M059J (cell line): ENCODE results near the gene CYSRT1. TPM values are rescaled to one million over a fixed set of nuclear protein-coding genes. Genes with fewer than 3 reads are reported as not detected.

Source experiments
- DNase-seq: peaks from one replicate; pipeline ENCODE4 v3.0.0-alpha.2; 2012; ENCODE audit warnings: low read depth
- total RNA-seq: library from RNA; depleted of rRNA; stranded (reverse); fragments of >200 nt; shearing (Covaris generic); gene quantifications from 2 replicates; pipeline ENCODE4 v1.2.3, GENCODE V29; 2014

CYSRT1 gene
- total RNA-seq, 1 experiment from 2014 or later = 1.0 TPM

DNA sequence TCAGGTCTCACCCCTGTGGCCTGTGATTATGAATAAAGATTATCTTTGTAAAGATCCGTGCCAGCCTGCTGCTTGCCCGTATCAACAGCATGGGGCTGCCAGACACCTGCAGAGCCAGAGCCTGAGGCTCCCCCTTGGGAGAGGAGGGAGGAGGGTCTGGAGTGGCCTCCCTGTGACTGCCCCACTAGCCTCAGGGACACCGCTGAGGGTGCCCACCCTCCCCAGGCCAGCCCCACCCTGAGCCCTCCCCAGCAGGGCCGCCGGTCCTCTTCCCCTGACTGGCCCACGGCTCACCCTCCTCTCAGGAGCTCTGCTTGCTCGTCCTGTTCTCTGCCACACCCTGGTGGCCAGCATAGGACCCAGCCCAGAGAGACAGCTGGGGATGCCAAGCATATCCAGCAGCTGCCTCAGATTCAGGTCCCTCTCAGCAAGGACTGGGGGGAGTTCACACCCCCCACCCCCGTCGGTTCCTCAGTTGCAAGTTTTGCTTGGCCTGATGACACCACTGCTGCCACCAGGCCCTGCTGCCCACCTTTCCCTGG lies 34.6 kb upstream of the CYSRT1 start:
- DNase-seq = no peak

DNA sequence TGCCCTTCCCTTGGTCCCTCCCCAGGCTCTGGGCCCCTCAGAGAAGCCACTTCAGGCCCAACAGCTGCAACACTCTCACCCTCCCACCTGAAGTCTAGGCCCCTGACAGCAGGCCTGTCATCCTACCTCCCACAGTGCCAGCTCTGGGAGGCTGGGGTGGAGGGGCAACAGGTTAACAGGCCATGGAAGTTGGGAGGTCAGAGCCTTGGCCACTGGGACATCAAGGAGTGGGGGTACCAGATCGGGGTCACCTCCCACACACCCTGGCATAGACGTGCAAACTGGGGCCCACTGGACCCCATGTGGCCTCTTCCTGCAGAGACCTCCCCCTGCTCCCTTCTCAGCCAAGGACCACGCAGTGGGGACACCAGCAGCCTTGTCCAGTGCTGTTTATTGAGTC lies 33.7 kb upstream of the CYSRT1 start:
- no peak for DNase-seq

DNA sequence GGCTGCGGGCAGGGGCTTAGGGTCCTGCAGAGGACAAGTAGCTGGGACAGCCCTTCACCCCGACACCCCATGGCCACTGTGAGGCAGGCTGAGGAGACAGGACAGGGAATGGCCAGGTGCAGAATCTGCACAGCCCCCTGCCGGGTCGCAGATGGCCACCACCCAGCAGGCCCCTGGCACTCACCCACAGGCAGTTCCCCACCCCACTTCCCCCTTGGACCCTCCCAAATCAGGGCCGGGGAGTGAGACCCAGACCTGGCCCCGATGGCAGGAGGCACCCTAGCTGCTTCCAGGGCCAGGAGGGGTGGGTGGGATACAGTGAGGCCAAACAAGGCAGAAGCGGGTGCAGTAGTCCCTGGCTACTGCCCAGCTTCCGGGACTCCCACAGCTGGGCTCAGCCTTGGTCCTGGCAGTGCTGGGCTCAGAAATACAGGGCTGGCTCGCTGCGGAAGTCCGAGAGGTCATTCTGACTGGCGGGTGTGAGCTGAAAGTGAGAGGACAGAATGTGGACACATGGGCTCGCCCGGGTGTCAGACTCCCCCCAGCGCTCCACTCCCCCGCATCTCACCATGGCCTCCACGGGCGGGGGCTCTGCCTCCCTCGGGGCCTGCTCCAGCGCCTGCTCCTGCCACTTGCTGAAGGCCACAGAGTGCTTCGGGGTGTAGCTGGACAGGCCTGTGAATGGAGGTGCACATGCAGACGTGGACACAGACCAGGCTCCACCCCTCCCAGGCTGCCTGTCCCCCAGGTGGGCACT lies 33.1 kb upstream of the CYSRT1 start:
- no peak for DNase-seq

DNA sequence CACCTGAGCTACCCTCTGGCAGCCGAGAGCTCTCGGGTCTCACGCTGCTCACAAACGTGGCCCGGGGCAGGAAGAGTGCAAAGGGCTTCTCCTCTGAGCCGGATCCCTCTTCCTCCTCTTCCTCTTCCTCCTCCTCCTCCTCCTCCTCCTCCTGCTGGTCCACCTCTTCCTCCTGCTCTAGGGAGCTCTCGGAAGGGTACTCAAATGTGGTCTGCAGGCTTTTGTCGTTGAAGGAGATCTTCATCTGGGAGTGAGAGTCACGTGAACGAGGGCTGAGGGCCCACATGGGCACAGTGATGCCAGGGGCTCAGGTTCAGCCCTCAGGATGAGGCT lies 32.6 kb upstream of the CYSRT1 start:
- DNase-seq = no peak

DNA sequence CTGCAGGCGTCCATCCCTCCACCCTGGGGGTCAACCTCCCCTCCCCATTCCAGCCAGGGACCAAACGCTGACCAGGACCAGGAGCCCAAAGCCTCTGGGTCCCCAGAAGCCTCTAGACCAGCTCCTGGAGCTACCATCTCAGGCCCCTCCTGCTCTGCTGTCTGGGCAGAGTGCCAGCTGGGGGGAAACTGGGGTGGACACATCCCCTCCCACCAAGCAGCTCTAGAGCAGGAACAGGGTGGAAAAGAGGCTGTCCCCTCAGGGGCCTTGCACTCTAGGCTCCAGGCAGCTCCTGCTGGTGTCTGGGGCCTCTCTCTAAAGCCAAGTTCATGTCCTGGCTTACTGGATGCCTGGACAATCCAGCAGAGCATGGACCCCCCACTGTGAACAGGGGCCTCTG lies 32.1 kb upstream of the CYSRT1 start:
- DNase-seq = no peak

DNA sequence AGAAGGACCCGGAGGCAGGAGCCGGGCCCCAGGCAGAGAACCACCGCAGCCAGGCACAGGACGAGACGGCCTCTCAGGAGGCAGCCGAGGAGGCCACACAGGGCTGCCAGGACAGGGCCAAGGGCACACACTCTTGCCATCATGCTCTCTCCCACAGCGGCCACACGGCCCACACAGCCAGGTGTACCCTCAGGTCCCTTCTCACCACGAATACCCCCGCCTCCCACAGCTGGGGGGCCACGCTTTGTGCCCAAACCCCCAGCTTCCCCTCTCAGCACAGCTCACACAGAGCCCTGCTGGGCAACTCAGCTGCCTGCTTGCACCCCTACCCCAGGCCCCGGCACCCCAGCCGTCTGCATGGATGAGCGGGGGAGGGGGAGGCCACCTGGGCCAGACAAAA lies 31.2 kb upstream of the CYSRT1 start:
- DNase-seq = no peak

- no peak for DNase-seq
These were observed 30.6 kb upstream of the CYSRT1 start for GRCh38 chr9:137194388-137194787.

GRCh38 chr9:137194909-137195308 lies 30.1 kb upstream of the CYSRT1 start:
- no peak for DNase-seq

- no peak for DNase-seq
These were observed 29.3 kb upstream of the CYSRT1 start for GRCh38 chr9:137195525-137196220.

- DNase-seq = peak; percentile 63
These were observed 26.7 kb upstream of the CYSRT1 start for GRCh38 chr9:137198051-137198901.

DNA sequence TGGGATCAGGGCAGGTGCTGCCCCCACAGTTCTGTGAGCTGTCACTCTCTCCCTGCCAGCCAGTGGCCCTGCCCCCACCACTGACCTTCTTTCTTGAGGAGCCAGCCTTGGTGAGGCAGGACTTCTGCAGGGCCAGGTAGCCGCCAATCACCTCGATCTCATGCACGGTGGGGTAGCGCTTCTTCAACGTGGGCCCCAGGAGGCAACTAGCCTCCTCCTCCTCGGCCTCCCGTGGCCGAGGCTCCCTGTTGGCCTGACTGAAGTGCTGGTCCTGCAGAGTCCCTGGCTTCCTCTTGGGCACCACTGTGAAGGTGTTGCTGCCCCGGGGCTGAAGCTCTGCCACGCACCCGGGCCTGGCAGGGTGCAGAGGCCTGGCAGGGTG lies 26.1 kb upstream of the CYSRT1 start:
- DNase-seq = no peak

- no peak for DNase-seq
These were observed 25.4 kb upstream of the CYSRT1 start for GRCh38 chr9:137199411-137200121.

GRCh38 chr9:137200311-137201204 lies 24.4 kb upstream of the CYSRT1 start, which contains the start of gene TPRN:
TSS of gene TPRN (minus strand) at chr9:137200741. CDS start at chr9:137200711, 30 bp downstream.
- peak; percentile 99 for DNase-seq

DNA sequence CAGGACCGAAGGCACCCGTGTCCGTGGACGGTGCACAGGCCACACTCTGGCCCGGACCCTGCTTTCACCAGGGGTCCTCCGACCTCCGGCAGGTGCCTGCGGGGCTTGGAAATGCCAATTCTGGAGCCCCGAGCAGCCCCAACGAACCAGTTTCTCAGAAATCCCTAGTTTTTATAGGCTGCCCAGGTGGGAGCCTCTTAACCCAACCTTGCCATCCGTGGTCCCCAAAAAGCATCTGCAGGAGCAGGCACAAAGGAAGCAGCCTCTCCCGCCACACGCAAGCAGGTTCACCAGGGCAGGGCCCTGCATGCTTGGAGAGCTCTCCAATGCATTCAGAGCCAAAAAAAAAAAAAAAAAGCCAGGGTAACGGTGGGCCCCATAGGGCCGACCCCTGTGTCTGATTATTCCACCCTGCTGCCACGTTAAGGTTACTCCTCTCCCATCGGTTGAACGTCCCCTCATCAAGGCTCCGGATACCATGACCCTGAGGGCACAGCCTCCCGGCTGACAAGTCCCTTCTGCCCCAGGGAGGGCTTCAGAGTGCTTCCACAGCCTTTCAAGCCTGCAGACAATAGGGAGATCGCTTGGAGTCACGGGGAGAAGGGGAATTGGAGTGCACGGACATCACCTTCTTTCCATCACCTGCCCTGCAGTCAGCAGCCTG lies 23.6 kb upstream of the CYSRT1 start:
- no peak for DNase-seq

GRCh38 chr9:137202966-137203365 lies 22.0 kb upstream of the CYSRT1 start:
- DNase-seq = no peak

- DNase-seq = no peak
These were observed 20.2 kb upstream of the CYSRT1 start for GRCh38 chr9:137204731-137205125.

GRCh38 chr9:137205126-137206069 lies 19.6 kb upstream of the CYSRT1 start, which contains the start of the genes NDOR1 and TMEM203:
TSS of gene NDOR1 (plus strand) at chr9:137205700. CDS start at chr9:137205778, 78 bp downstream.
TSS of gene TMEM203 (minus strand) at chr9:137205648. CDS start at chr9:137205414, 234 bp downstream.
- DNase-seq = peak; percentile 84

DNA sequence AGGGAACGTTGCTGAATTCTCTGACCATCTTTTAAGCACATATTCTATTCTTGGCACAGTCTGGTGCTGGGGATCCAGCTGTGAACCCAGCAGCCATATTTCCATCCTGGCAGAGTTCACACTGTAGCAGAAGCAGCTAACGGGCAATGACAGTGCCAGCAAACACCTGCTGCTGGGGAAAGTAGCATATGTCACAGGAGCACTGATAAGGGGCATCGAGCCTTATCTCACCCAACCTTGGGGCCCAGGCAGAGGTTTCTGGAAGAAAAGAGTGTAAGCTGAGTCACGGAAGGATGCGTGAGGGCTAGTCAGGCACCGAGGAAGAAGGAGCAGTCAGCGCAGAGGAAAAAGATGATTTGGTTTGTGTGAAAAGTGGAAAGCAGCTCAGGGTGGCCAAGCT lies 18.4 kb upstream of the CYSRT1 start:
- no peak for DNase-seq

DNA sequence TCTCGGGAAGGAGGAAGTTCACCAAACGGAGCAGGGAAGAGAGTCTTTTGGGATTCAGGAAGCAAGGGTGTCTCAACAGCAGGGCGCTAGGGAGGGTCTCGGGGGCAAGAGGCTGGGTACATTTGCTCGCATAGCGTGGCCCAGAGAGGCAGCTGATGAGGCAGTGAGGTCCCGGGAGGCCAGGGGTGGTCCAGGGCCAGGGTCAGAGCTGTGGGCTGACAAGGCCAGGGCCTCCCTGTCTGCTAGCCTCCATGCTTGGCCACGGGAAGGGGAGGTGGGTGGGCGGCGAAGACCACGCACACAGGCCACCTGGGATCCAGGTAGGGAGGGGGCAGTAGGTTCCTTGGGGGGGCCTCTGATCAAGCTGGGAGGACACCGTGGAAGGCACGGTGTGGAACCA lies 13.4 kb upstream of the CYSRT1 start:
- DNase-seq = no peak
